NCI-H2029 treated with DMSO at 0.1 percent for 48 hours (cell line): Measurements from ENCODE around the gene PHACTR2.
A peak's percentile ranks its signal among the peaks of the same experiment; 100 is the strongest.
"Not testable (repeated sequence)": the region's sequence is repeated elsewhere in the genome, so short reads cannot be mapped to it uniquely, and the experiment has no call there.

Source experiments
- DNase-seq: peaks from one replicate; lab custom pipeline; 2025; lab: John Stamatoyannopoulos, UW

Gene PHACTR2

DNA sequence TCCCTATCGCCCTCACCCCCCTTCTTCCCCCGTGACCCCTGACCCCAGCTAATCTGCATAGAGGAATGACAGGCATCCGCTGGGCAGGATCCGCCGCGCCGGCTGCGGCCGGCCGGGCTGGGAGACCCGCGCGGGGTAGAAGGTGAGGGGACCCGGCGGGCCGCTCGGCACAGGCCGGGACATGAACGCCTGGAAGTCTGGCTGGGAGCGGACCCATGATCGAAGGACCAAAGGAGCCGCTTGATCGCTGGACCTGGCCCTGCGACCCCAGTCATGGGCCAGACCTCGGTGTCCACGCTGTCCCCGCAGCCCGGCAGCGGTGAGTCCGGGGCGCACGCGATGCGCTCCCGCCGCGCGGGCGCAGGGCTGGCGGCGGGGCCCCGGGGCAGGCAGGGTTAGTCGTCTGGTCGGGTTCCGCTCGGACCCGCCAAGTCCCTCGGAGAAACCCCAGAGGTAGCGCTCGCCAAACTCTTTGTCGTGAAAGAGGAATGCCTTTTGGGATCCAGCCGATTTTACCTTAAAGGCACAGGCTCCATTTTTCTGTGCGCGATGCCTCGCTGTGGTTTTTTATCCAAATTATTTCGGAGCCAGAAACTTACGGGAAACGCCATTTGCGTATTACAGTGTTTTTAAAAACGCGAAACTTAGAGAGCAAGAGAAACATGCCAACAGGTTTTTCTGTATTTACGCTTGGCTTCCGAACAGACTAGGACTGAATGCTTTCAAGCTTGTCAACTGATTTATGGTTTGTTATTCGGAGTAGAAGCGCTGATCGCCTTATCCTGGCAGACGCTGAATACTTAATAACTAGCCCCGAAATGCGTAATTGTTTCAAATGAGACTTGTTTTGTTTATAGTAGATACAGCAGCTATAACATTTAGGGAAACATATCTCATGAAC, at the start of gene PHACTR2:
TSS of gene PHACTR2 (plus strand) at position 75 of the 901 bp plus-strand sequence. CDS start at position 274, 199 bp downstream.
- DNase-seq, result no peak

GRCh38 chr6:143629104-143630080, 48.4 kb upstream of the PHACTR2 start:
- DNase-seq, result no peak

DNA sequence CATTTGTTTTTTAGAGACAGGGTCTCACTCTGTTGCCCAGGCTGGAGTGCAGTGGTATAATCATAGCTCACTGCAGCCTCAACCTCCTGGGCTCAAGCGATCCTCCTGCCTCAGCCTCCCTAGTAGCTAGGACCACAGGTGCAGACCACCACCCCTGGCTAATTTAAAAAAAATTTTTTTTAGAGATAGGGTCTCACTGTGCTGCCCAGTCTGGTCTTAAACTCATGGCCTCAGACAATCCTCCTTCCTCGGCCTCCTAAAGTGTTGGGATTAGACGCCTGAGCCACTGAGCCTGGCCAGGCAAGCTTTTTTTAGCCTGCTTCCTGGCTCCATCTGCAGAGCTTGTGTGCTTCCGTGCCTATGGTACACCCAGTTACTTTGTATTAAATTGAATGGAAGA, 46.6 kb upstream of the PHACTR2 start:
- DNase-seq, result not testable (repeated sequence)

GRCh38 chr6:143632894-143633293, 44.9 kb upstream of the PHACTR2 start:
- no peak for DNase-seq

DNA sequence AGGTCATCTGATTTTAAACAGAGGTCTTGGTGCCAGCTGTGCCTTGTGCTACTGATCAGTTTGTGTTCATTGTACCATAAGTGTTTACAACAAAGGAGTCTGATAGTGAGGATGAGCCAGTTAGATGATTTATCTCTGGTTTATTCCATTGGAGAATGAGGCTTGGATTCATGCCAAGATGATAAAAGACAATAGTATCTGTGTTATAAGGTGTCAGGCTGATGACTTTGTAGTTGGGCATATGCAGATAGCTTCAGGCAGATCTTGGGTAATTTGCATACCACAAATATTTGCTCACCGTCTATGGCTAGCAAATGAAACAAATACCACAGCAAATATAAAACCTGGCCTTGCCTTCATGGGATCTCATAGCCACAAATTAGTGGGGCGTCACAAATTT, 43.3 kb upstream of the PHACTR2 start:
- peak; percentile 82 for DNase-seq

GRCh38 chr6:143637691-143638090, 40.1 kb upstream of the PHACTR2 start:
- DNase-seq, result no peak

DNA sequence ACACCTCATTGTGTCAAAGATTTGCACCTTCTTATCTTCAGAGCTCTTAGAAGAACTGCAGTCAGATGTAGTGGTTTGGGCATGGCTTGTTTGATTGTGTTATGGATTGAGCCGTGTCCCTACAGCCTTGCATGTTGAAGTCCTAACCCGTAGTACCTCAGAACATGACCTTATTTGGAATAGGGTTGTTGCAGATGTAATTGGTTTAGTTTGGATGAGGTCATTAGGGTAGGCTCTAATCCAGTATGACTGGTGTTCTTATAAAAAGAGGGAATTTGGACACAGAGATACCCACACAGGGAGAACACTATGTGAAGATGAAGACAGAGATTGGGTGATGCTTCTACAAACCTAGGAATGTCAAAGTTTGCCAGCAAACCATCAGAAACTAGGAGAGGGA, 35.4 kb upstream of the PHACTR2 start:
- DNase-seq, result no peak

DNA sequence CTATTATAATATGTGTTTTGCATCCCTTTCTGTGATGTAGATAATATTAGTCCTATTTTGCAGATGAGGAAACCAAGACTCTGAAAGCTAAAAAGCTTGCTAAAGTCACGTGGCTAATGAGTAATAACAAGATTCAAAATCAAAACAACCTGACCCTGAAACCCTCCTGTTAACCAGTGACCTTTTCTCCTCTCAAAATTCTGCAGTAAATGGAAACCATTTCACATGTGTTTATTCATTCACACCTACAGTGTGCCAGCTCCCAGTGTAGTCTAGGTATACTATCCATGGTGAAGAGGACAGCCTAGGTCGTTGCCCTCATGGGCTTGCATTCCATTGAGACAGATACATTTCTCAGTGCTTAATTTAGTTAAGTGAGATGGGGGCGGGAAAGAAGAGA, 30.6 kb upstream of the PHACTR2 start:
- no peak for DNase-seq

DNA sequence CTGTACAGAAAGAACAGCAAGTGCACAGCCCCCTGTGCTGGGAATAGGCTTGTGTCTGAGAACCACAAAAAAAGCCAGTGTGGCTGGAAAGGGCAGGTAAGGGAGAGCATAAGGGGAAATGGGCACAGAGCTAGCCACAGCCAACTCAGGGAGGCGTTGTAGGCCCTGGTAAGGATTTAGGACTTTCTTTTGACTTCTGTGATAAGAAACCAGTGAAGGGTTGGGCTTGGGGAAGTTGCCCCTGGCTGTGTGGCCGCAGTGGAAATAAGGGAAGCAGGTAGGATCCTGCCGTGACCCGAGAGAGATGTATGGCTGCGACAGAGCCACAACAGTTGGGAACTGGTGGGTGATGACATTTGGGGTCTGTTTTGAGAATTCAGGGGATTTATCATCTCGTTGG, 30.0 kb upstream of the PHACTR2 start:
- no peak for DNase-seq

GRCh38 chr6:143649319-143649718, 28.4 kb upstream of the PHACTR2 start:
- DNase-seq, result not testable (repeated sequence)

GRCh38 chr6:143651328-143651727, 26.4 kb upstream of the PHACTR2 start:
- not testable (repeated sequence) for DNase-seq

- no peak for DNase-seq
These were observed 24.9 kb upstream of the PHACTR2 start for GRCh38 chr6:143652841-143653331.

- no peak for DNase-seq
These were observed 22.2 kb upstream of the PHACTR2 start for GRCh38 chr6:143655541-143655940.

DNA sequence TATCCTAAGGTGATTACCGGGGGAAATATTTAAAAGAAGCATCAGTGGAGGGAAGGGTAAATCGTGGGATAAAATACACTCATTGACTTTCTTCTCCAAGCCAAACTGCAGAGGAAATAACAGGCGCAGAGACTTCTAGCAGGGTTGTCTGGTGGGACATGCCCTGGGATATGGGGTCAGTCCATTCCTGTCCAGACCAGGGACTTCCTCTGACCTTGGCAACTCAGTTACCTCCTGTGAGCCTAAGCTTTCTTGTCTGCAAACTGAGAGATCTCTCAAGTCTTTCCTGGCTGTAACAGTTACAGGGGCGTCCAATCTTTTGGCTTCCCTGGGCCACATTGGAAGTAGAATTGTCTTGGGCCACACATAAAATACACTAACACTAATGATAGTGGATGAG, 21.7 kb upstream of the PHACTR2 start:
- no peak for DNase-seq

- DNase-seq, result no peak
These were observed 20.0 kb upstream of the PHACTR2 start for GRCh38 chr6:143657809-143658208.

GRCh38 chr6:143660170-143660569, 17.6 kb upstream of the PHACTR2 start:
- DNase-seq, result not testable (repeated sequence)

- DNase-seq, result no peak
These were observed 13.6 kb upstream of the PHACTR2 start for GRCh38 chr6:143664171-143664570.

GRCh38 chr6:143666007-143666406, 11.8 kb upstream of the PHACTR2 start:
- not testable (repeated sequence) for DNase-seq

DNA sequence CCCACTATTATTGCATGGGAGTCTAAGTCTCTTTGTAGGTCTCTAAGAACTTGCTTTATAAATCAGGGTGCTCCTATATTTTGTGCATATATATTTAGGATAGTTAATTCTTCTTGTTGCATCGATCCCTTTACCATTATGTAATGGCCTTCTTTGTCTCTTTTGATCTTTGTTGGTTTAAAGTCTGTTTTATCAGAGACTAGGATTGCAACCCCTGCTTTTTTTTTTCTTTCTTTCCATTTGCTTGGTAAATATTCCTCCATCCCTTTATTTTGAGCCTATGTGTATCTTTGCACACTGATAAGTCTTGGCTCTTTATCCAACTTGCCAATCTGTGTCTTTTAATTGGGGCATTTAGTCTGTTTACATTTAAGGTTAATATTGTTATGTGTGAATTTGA, 8.3 kb upstream of the PHACTR2 start:
- DNase-seq, result not testable (repeated sequence)

- DNase-seq, result no peak
These were observed 4.1 kb upstream of the PHACTR2 start for GRCh38 chr6:143673669-143674068.

- no peak for DNase-seq
These were observed 3.0 kb upstream of the PHACTR2 start for GRCh38 chr6:143674483-143675381.
